ENCODE data around the gene TIMP3. TPM values are rescaled to one million over a fixed set of nuclear protein-coding genes. Genes with fewer than 3 reads are reported as not detected.

The TIMP3 gene
- total RNA-seq, 4 donors from 2014 or later = 566 to 898 (median 683) TPM

DNA sequence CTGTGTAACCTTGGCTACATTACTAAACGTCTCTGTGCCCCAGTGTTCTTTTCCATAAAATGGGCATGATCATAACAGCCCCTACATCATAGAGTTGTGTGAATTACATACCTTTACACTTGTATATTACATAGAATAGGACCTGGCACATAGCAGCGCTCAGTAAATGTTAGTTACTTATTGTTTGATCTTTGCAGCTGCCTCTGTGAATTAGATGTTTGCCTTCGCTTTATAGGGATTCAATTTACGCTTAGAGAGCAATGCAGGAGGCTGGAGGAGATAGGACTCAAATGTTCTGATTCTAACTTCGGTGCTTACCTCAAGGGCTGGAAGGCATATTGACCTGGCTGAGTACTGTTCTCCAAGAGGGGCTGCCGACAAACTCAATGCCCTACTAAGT, 10.4 kb upstream of the TIMP3 start:
- 88% methylated on average over 6 of the region's 6 CpGs for WGBS
- Histone ChIP-seq H3K36me3 (no peaks in the 10 kb centered on the region), H3K4me3 (no peak overlapping the region), H3K4me1 (peaks cover 10 to 33% (median 29%) of the 10 kb centered on the region in 4 donors), H3K9me3 (no peaks in the 10 kb centered on the region), H3K27ac (replicated peaks in 1 of 4) (no peak overlapping the region), H3K27me3 (no peaks in the 10 kb centered on the region)
- intact Hi-C loops (cut with DNase I) = loop anchor here (10.0 kb wide), 1 partner anchor 166 kb away; no protein-coding TSS in a partner anchor
- TF ChIP-seq POLR2AphosphoS5 (IDR thresholded peaks at IDR 0.05) = no peak
- TF ChIP-seq POLR2A (IDR thresholded peaks at IDR 0.05; ENCODE audit: low read depth) = no peak
- no peak for TF ChIP-seq CTCF (IDR thresholded peaks at IDR 0.05)
- no peak for TF ChIP-seq EP300 (IDR thresholded peaks at IDR 0.05)
- no peak for DNase-seq (ENCODE audit: extremely low spot score)

DNA sequence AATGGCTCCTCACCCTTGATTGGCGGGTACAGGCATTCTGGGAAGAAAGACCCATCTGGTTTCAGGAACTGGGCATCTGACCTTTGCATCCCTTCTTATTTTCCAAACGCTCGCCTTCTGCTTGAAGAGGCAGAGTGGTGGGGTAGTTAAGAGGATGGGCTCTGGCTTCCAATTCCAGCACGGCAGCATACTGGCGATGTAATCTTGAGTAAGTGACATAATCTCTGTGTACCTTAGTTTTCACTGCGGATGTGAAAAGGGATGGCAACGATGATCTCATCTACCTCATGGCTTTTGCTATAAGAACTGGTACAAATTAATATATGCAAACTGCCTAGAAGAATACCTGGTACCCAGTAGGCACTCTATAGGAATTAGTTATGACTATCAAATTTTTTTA, 10.0 kb upstream of the TIMP3 start:
- Histone ChIP-seq H3K4me1 (peaks cover 13 to 35% (median 31%) of the 10 kb centered on the region in 4 donors), H3K27ac (replicated peaks in 1 of 4) (no peak overlapping the region), H3K36me3 (no peaks in the 10 kb centered on the region), H3K4me3 (no peak overlapping the region), H3K27me3 (no peaks in the 10 kb centered on the region), H3K9me3 (no peaks in the 10 kb centered on the region)
- TF ChIP-seq POLR2A (IDR thresholded peaks at IDR 0.05; ENCODE audit: low read depth) (no peak), EP300 (IDR thresholded peaks at IDR 0.05) (no peak), CTCF (IDR thresholded peaks at IDR 0.05) (no peak)
- no peak for DNase-seq (ENCODE audit: extremely low spot score)
- over 99% methylated on average over 7 of the region's 7 CpGs for WGBS
- intact Hi-C loops (cut with DNase I) = loop anchor here (10.0 kb wide), 1 partner anchor 167 kb away; no protein-coding TSS in a partner anchor

GRCh38 chr22:32793589-32793988, 7.9 kb upstream of the TIMP3 start:
- H3K4me1 ChIP-seq = peaks cover 12 to 33% (median 28%) of the 10 kb centered on the region in 4 donors
- H3K4me3 ChIP-seq = no peak overlapping the region
- intact Hi-C loops (cut with DNase I) = loop anchor here (10.0 kb wide), 1 partner anchor 169 kb away; no protein-coding TSS in a partner anchor
- TF ChIP-seq CTCF (IDR thresholded peaks at IDR 0.05) = no peak
- no peak for TF ChIP-seq POLR2A (IDR thresholded peaks at IDR 0.05; ENCODE audit: low read depth)
- TF ChIP-seq POLR2AphosphoS5 (IDR thresholded peaks at IDR 0.05) = no peak
- no peak for DNase-seq (ENCODE audit: extremely low spot score)
- H3K27me3 ChIP-seq = no peaks in the 10 kb centered on the region
- H3K36me3 ChIP-seq = no peaks in the 10 kb centered on the region
- H3K27ac ChIP-seq (replicated peaks in 1 of 4) = no peak overlapping the region
- H3K9me3 ChIP-seq = no peaks in the 10 kb centered on the region

DNA sequence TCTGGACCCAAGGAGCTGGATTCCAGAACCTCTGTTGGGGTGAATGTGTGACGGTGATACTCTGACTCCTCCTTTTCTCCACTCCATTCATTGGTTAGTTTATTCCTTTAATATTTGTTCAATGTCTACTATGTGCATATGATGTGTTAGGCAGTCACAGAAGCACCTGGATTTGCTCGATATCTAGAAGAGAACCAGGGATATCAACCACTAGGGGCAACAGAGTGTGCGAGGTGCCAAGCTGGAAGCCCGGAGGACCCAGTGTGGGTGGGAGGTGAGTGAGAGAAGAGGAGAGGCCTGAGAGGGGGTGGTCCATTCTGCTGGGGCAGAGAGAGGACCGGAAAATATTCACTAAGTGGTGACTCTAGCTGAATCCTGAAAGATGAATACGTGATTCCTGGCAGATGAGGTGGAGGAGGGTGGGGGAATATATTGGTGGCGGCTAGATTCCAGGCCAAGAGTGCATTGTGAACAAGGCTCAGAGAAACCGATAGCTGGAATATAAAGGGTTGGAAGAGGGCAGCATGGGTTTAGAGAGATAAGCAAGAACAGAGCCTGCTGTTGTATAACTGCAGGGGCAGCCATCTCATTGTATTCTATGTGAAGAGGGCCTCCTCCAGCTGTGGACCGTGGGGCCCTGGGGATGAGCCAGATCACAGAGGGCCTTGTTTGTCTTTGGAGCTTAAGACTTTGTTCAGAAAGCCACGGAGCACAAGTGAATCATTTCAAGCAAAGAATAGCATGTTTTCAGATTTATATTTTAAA, 6.9 kb upstream of the TIMP3 start:
- H3K27me3 ChIP-seq = no peaks in the 10 kb centered on the region
- no peaks in the 10 kb centered on the region for H3K36me3 ChIP-seq
- WGBS = 86% methylated on average over 10 of the region's 10 CpGs
- H3K4me1 ChIP-seq = peaks cover 12 to 23% (median 19%) of the 10 kb centered on the region in 4 donors
- no peaks in the 10 kb centered on the region for H3K9me3 ChIP-seq
- H3K27ac ChIP-seq (replicated peaks in 1 of 4) = peak overlapping the region in 1 of 4 donors; percentile 14
- H3K4me3 ChIP-seq = no peak overlapping the region
- no peak for DNase-seq (ENCODE audit: extremely low spot score)
- no peak for TF ChIP-seq CTCF (IDR thresholded peaks at IDR 0.05)
- intact Hi-C loops (cut with DNase I) = loop anchor here (1.0 to 10.0 kb wide), 3 partner anchors 170 to 267 kb away; no protein-coding TSS in a partner anchor

All from esophagus muscularis mucosa (tissue), 4 donors.